Suppressor macrophage treated with lipopolysaccharide for 1 hour (primary cell): ENCODE measurements around the gene TBC1D21.

Experiments used
- DNase-seq, 3 donors: peaks; one replicate each; pipeline ENCODE4 v3.0.0-alpha.2; 2020 to 2022

The TBC1D21 gene

DNA sequence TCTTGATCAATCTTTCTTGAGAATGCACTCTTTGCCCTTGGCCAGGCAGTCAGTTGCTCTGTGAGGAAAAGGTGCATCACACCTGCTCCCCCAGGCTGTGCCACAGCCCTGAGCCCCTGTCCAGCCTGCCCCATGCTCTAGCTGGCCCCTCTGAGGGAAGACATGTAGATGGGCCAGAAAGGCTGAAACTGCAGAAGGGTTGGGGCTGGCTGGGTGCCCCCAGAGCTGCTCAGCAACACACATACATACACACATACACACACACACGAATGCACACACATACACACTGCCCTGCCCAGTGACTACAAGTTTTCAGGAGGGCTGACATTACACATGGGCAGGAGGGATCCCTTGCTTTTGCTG is 16.4 kb downstream of the TBC1D21 start:
- DNase-seq: no peak

GRCh38 chr15:73891328-73892315 is 18.3 kb downstream of the TBC1D21 start:
- DNase-seq: peak; percentile 44 to 64 (median 49)

GRCh38 chr15:73892446-73893226 is 19.3 kb downstream of the TBC1D21 start:
- DNase-seq: no peak

DNA sequence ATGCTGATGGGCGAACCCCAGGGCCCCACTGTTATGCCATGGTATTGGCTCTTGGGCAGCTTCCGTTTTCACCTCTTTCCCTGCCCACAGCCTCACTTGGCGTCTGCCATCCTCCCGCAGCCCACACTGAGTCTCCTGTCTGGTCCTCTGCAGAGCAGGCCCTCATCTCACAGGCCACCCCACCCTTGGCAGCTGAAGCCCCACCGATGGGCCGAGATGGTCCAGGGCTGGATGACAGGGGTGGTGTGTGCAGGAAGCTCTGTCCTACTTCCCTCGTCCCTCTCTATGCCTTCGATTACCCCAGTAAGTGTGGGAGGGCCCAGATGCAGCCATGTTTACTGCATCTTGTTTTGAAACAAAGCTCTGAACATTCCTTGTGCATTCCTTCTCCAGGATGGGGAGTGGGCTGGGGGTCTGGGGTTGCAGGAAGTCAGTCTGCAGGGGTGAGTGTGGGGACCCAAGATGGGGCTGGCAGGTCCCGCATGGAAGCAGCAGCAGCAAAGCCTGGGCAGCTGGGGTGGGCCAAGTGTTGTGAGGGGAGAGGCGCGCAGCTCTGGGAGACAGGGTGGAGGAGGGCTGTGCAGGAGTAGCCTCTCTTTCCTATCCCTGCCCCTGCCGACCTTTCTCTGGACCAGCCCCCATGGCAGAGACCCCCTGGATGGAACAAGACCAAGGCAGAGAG is 20.9 kb downstream of the TBC1D21 start:
- no peak for DNase-seq

DNA sequence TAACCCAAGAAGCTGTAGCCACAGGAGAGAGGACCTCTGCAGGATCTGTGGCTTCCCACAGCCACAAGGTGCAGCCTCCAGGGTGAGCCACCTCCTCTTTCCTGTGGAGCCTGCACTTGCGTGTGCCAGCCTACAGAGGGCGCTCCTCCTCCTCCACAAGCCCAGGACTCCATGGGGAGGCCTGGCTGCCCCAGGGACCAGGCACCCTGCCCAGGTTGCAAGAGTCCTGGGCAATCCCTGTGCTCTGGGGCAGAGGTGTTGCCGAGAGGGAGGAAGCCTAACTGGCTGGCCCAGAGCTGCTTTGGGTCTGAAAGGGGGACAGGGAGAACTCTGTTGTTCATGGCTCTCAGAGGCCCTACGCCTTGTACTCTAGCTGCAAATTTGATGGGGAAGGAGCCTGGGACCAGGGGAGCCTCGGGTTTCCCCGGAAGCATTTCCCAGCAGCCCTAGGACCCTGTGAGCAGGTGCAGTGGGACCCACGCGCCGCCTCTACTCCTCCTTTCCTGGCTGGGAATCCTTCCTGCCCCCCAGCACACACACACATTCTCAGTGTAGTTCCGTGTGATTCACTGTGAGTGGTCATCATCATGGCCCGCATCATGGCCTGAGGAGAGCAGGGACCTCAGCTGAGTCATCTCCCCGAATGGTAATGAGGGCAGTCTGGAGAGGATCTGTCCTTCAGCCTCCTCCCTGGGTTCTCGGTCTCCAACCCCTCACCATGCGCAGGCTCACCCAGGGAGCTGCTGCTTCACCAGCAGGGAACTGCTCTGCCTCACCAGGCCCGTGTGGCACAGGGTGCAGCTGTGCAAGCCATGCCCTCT is 24.3 kb downstream of the TBC1D21 start:
- DNase-seq: peak; percentile 66 to 78 (median 74)

DNA sequence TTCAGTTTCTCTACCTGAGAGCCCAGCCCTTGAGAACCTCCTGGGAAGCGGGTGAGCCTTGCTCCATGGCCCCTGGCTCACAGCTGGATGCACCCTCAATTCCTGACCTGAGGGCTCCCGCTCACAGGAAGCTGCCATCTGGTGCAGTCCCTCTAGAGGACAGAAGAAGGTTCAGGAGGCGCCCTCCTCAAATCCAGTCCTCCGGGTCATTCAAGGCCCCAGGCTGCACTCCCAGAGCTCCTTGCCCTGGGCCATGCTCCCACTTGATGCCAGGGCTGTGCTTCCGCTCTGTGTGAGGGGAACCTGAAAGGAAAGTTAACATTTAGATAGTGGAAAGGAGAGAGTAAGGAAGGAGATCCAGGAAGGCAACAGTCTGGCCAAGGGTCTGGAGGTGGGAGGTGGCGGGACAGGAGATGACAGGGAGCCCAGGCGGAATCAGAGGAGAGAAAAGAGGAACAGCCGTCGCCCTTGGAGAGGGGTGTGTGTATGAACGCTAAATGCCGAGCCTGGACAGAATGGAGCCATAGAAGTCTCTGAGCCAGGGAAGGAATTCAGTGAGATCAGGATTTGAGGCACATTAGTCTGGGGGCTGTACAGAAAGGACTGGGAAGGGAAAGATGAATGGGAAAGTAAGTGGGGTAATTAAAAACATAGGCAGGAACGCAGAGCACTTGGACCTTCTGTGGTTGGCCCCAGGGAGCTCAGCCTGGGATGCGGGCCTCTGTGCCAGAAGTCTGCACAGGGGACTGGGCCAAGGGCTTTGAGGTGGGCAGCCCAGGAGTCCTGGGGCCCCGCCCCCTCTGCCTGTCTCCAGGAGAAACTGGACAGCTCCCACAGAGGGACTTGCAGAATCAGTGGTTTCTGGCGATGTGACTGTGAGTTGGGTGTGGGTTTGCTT is 26.1 kb downstream of the TBC1D21 start:
- DNase-seq: no peak

- no peak for DNase-seq
Observed at GRCh38 chr15:73900095-73900712, 26.8 kb downstream of the TBC1D21 start.

DNA sequence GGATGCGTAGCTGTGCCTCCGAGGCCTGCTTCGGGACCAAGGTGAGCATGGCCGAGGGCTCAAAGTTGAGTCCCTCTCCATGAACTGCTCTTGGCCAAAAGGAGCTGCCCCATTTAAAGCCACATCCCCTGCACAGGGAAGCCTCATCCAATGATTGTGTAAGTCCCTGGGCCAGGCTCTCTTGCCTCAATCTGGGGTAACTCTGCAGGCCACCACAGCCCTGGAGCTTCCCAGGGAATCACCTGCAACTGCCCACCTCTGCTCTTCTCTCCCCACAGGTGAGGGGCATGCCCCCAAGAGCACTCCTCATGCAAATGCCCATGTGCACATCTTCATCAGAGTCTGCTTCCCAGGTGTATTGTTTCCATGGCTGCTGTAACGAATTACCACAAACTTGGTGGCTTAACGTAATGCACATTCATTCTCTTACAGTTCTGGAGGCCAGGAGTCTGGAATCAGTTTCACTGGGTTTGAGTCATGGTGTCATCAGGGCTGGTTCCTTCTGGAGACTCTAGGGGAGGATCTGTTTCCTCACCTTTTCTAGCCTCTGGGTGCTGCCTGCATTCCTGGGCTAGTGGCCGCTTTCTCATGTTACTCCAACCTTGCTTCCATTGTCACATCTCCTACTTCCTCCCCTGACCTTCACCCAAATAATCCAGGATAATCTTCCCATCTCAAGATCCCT is 27.9 kb downstream of the TBC1D21 start:
- DNase-seq: no peak

- DNase-seq: no peak
Observed at GRCh38 chr15:73902121-73903020, 29.0 kb downstream of the TBC1D21 start.

- DNase-seq: no peak
Observed at GRCh38 chr15:73904026-73904815, 30.9 kb downstream of the TBC1D21 start.

GRCh38 chr15:73905225-73905827 is 32.0 kb downstream of the TBC1D21 start:
- DNase-seq: no peak

DNA sequence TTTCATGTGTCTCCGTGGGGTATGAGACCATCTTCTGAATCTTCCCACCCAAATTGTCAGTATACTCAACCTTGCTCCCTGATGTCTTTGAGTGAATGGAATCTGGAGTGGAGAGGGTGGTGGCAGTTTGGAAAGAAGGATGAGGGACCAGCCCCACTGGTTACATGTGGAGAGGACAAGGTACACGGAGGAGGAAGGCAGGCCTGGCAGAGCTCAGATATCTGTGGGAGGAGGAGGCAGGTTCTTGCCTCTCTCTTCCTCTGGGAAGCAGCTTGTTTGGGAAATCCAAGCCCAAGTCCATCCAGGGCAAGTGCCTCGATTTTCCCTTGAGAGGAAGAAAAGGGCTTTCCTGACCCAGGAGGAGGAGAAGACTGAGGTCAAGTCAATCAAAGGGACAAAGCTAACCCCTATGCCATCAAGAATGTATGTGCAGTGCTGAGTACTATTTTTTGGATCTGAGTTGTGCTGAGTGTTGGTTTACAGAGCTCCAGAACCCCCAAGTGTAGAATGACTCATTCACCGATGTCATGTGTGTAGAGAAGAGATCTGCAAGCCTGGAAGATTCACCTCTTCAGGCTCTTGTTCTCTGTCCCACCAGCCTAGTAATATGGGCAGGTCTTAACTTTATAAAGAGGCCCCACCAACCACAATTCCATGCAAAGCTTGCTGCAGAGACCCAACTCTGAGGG is 33.1 kb downstream of the TBC1D21 start:
- peak; percentile 39 to 58 (median 55) for DNase-seq

GRCh38 chr15:73907035-73907408 is 33.7 kb downstream of the TBC1D21 start:
- DNase-seq: peak in 2 of 3 donors; percentile 17 to 33

DNA sequence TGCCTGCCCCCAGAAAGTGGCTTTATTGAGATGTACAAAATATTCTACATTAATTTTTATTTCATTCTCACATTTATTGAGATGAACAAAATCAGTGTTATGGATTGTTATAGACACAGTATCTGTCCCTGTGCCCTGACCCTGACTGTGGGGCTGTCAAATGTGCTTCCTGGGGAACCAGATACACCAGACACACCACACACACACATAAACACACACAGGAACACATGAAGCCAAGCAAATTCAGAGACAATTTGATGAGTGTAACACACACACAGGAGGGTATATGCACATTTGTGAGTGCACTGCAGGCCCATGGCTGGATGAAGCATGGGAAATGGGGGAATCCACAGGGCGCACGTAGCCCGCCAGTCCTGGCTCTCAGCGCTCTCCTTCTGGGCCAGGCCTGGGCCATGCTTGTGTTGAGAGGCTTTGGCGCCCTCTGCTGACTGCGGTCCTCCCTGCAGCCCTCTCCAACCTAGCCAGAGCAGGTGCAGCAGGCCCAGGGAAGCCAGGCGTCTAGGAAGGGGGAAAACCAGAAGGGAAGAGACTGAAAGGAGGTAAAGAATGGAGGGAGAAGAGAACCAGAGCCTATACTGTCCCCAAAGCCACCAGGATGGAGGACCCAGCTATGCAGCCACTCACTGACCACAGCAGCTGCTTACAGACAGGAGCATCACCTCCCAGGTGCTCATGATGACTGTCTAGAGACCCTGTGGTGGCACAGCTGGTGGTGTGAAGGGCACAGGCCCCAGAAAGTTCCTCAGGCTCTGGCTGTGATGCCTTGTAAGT is 34.9 kb downstream of the TBC1D21 start:
- peak; percentile 80 to 91 (median 87) for DNase-seq

DNA sequence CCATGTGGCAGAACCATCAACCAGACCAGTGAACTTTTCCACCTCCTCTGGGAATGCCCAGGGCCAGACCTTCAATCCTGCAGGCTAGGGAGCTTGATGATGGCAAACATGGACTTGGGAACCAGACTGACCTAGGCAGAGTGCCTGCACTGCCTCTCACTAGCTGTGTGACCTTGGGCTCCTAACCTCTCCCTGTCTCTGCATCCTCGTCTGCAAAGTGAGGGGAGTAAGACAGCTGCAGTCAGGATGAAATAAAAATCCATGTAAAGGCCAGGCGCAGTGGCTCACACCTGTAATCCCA is 35.4 kb downstream of the TBC1D21 start:
- no peak for DNase-seq

GRCh38 chr15:73909651-73910050 is 36.3 kb downstream of the TBC1D21 start:
- DNase-seq: no peak
